HCT116 (cell line): ENCODE data around the gene KIAA0319L.

Experiments used
- ATF3 ChIP-seq: IDR thresholded peaks from 2 replicates; pipeline ENCODE4 v1.6.1; 2012
- CEBPB ChIP-seq: IDR thresholded peaks from 2 replicates; pipeline ENCODE4 v1.6.1; 2012; ENCODE audit warnings: low read depth
- EGR1 ChIP-seq: IDR thresholded peaks from 2 replicates; pipeline ENCODE4 v1.6.1; 2012; ENCODE audit warnings: low read depth
- EZH2 ChIP-seq: fragments of 200-600 bp; sonication (generic); IDR thresholded peaks from 2 replicates; pipeline ENCODE4 v1.6.1; 2017; ENCODE audit warnings: antibody characterized with exemption, mixed run types
- EZH2phosphoT487 ChIP-seq: fragments of 200-600 bp; IDR thresholded peaks from 2 replicates; pipeline ENCODE4 v1.6.1; 2018; ENCODE audit warnings: antibody characterized with exemption, borderline replicate concordance
- POLR2A ChIP-seq: IDR thresholded peaks from 2 replicates; pipeline ENCODE4 v1.7.0; 2011; ENCODE audit warnings: borderline replicate concordance; ENCODE audit not compliant: insufficient read depth, insufficient read length; ENCODE audit errors: extremely low read depth
- SP1 ChIP-seq: IDR thresholded peaks from 2 replicates; pipeline ENCODE4 v1.6.1; 2012; ENCODE audit warnings: low read depth
- SRF ChIP-seq: IDR thresholded peaks from 2 replicates; pipeline ENCODE4 v1.6.1; 2012; ENCODE audit warnings: low read depth
- YY1 ChIP-seq: IDR thresholded peaks from 2 replicates; pipeline ENCODE4 v1.6.1; 2011; ENCODE audit warnings: low read length, low read depth, moderate library complexity, mild to moderate bottlenecking; ENCODE audit not compliant: insufficient replicate concordance; ENCODE audit errors: extremely low read depth
- TF ChIP-seq, protein P1 (sequence below): IDR thresholded peaks from 2 replicates; pipeline ENCODE4 v1.6.1; 2012
- TF ChIP-seq, protein P2 (sequence below), 3 experiments: fragments of 200-600 bp in 1 of 3; sonication (generic) in 1 of 3; IDR thresholded peaks in 2 of 3; conservative IDR thresholded peaks in 1 of 3; 2 replicates each; pipeline ENCODE4 v1.5.1; 2012 to 2017; ENCODE audit warnings: low read depth in 2 of 3, low read length in 2 of 3, antibody characterized with exemption in 1 of 3, borderline replicate concordance in 1 of 3, control low read depth in 1 of 3, mild to moderate bottlenecking in 1 of 3, mixed read lengths in 1 of 3, mixed run types in 1 of 3, moderate library complexity in 1 of 3; ENCODE audit not compliant: insufficient read depth in 1 of 3

- no peak for TF ChIP-seq POLR2A
- TF ChIP-seq EZH2phosphoT487: no peak
- TF ChIP-seq, protein P1, sequence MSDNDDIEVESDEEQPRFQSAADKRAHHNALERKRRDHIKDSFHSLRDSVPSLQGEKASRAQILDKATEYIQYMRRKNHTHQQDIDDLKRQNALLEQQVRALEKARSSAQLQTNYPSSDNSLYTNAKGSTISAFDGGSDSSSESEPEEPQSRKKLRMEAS: no peak
- TF ChIP-seq, protein P2, sequence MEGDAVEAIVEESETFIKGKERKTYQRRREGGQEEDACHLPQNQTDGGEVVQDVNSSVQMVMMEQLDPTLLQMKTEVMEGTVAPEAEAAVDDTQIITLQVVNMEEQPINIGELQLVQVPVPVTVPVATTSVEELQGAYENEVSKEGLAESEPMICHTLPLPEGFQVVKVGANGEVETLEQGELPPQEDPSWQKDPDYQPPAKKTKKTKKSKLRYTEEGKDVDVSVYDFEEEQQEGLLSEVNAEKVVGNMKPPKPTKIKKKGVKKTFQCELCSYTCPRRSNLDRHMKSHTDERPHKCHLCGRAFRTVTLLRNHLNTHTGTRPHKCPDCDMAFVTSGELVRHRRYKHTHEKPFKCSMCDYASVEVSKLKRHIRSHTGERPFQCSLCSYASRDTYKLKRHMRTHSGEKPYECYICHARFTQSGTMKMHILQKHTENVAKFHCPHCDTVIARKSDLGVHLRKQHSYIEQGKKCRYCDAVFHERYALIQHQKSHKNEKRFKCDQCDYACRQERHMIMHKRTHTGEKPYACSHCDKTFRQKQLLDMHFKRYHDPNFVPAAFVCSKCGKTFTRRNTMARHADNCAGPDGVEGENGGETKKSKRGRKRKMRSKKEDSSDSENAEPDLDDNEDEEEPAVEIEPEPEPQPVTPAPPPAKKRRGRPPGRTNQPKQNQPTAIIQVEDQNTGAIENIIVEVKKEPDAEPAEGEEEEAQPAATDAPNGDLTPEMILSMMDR (IDR thresholded peaks at IDR 0.05 in 2 of 3, conservative IDR thresholded peaks at IDR 0.05 in 1 of 3; ENCODE audit: borderline replicate concordance in 1 of 3, insufficient read depth in 1 of 3, low read depth in 2 of 3, low read length in 2 of 3): no peak
- no peak for TF ChIP-seq YY1
- TF ChIP-seq EGR1: no peak
- no peak for TF ChIP-seq EZH2
- TF ChIP-seq SRF: no peak
- TF ChIP-seq ATF3: no peak
- no peak for TF ChIP-seq SP1
- no peak for TF ChIP-seq CEBPB
These were observed 122.5 kb downstream of the KIAA0319L start for GRCh38 chr1:35434703-35435102.
